Hepatocyte (in vitro differentiated cells): ENCODE measurements around the gene TLCD3B.

Experiments used
- CTCF ChIP-seq: fragments of 200-600 bp; sonication (generic); IDR thresholded peaks from 2 replicates; pipeline ENCODE4 v1.5.1; 2016; ENCODE audit warnings: antibody characterized with exemption, mild to moderate bottlenecking; ENCODE audit not compliant: poor library complexity
- EZH2phosphoT487 ChIP-seq: fragments of 200-600 bp; sonication (generic); IDR thresholded peaks from one replicate; pipeline ENCODE4 v1.6.1; 2018; ENCODE audit warnings: antibody characterized with exemption, mild to moderate bottlenecking, low read depth, moderate library complexity; ENCODE audit not compliant: unreplicated experiment, severe bottlenecking

GRCh38 chr16:30031477-30031918 lies 427 bp upstream of the TLCD3B start:
- no peak for TF ChIP-seq CTCF
- no peak for TF ChIP-seq EZH2phosphoT487
